Activated CD4-positive, alpha-beta T cell treated with anti-CD3 and anti-CD28 coated beads, Interleukin-2, amount 50 U/mL, for 16 hours (primary cell): ENCODE measurements around the gene TBC1D21.
A peak's percentile ranks its signal among the peaks of the same experiment; 100 is the strongest.

Experiments used
- DNase-seq: peaks from one replicate; pipeline ENCODE4 v3.0.0-alpha.2; 2020

Gene TBC1D21

DNA sequence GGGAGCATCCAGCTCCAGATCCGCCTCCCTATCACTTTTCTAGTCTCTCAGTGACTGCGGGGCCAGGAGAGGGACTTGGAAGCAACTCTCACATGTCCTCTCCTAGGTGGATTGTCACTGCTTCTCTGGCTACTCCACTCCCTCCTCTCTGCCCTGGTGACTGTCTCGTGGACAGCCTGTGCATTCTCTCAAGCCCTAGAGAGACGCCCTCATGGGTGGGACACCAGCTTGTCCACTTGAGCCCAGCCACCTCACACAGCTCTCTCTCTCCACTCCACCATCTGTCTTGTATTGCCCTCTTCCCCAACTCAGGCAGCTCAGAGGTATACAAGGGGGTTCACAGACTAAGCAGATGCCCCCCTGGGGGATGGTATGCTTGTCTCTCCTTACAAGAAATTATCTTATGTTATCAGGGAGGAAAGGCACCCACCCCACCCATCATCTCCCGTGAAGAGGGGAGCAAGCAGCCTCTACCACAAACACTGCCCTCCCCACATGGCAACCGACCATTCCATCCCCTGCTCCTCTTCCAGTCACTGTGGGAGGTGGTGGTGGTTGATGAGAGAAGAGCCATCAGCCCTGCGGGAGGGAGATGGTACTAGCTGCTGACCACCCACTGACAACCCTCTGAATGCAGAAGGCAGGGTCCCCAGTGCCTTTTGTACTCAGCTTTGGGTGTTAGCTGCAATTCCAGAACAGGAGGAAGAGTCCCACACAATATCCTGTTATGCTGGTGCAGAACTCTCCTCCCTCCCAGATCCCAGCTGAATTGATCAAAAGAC, 37.3 kb downstream of the TBC1D21 start:
- DNase-seq = no peak

DNA sequence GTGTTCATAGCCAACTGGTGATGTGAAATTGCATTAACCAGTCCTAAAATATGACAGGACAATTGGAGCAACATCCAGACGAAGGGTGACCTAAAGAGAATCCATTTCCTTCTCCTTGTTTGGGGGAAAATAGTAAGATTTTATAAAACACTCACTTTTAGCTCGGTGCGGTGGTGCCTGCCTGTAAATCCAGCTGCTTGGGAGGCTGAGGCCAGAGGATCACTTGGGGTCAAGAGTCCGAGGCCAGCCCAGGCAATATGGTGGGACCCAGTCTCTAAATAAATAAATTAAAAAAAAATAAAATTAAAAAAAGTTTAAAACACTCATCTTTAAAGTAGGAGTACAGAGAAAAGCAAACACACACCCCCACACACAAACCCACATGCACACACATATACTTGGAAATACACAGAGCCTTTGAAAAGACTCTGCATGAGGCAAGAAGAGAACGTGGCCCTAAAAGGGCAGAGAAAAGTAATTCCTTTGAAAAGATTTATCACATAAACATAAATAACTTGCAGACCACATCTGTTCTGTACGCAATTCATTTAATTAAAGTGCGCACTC, 38.7 kb downstream of the TBC1D21 start:
- no peak for DNase-seq

DNA sequence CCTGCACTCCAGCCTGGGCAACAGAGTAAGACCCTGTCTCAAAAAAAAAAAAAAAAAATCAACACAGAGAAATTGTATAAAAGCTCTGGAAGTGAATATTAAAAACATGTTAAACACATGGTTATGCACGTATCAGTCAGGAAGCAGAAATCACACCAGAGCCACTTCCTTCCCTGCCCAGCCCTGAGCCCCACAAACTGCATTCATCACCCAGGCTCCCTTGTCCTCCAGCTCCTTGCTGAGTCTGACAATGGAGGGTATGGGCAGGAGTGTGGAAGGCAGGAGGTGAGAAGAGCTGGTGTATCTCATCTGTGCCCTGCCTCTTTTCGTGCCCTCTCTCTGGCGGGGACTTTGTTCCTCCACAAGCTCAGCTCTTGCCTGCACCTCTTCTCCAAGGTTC, 40.8 kb downstream of the TBC1D21 start:
- DNase-seq = no peak

DNA sequence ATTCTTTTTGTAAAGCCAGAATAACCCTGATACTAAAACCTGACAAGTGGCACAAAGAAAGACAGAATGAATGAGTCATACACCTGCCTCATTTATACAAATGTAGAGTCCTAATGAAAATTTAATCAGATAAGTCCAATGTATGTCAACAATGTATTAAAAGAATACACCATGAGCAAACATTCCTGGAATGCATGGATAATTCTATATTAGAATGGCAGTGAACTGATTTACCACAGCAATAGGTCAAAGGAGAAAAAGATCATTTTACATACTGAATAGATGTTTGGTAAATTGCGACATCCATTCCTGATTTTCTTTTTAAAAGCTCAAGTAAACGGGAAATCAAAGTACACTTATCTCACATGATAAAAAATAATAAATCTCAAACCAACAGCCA, 41.7 kb downstream of the TBC1D21 start:
- no peak for DNase-seq

DNA sequence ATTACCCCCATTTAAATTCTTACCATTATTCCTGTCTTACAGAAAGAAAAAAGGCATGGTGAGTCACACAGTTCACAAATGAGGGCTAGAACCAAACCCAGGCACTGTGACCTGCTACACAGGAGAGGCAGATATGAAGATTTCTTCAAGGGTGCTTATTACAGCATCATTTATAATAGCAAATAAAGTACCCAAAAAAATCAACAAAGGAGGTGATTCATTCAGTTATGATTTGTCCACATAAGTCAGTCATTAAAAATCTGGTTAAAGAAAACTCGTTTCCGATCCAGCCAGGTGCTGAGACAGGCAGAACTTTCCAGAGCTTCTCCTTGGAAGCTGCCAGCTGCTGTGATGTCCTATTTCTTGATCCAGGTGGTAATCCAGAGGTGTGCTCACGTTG, 45.4 kb downstream of the TBC1D21 start:
- no peak for DNase-seq

DNA sequence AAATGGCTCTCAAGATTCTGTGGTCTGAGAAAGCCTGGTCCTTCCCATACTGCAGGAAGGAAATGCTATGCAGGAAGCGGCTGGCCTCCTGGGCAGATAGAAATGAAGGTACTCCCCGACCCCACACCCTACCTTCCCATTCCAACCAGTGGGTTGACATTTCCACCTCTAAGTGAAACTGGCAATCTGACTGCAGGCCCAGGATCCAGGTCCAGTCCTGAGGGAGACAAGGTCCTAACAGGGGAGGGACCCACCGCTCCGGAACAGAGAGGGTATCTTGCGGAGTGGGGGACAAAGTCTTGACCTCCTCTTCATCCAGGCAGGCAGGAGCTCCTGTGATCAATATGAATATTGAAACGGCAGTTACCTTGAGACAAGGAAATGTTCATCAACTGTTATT, 46.3 kb downstream of the TBC1D21 start:
- DNase-seq = no peak

DNA sequence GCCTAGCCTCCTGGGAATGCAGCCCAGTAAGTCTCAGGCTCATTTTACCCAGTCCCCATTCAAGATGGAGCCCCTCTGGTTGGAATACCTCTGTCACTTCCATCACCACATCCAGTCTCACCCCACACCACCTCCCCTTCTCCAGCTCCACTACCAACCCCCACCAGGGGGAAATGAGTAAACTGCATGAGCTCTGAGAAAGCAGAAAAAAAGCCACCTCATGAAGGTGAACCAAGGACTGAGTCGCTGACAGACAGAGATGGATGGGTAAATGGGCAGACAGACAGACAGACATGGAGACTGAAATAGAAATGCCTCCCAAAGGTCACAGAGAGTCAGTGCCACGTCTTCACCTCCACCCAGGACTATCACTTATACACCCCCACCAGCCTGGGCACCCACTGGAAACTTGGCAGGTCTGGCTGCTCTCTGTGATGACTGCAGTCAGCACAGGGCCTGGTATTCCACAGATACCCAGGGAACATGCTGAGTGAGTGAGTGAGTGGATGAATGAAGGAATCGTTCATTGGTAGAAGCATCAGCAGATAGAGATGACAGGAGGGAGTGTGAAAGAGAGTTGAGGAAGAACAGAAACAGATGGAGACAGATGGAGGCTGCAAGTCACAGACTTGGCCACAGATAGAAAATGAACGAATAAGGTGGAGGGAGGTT, 48.0 kb downstream of the TBC1D21 start:
- peak; percentile 39 for DNase-seq

DNA sequence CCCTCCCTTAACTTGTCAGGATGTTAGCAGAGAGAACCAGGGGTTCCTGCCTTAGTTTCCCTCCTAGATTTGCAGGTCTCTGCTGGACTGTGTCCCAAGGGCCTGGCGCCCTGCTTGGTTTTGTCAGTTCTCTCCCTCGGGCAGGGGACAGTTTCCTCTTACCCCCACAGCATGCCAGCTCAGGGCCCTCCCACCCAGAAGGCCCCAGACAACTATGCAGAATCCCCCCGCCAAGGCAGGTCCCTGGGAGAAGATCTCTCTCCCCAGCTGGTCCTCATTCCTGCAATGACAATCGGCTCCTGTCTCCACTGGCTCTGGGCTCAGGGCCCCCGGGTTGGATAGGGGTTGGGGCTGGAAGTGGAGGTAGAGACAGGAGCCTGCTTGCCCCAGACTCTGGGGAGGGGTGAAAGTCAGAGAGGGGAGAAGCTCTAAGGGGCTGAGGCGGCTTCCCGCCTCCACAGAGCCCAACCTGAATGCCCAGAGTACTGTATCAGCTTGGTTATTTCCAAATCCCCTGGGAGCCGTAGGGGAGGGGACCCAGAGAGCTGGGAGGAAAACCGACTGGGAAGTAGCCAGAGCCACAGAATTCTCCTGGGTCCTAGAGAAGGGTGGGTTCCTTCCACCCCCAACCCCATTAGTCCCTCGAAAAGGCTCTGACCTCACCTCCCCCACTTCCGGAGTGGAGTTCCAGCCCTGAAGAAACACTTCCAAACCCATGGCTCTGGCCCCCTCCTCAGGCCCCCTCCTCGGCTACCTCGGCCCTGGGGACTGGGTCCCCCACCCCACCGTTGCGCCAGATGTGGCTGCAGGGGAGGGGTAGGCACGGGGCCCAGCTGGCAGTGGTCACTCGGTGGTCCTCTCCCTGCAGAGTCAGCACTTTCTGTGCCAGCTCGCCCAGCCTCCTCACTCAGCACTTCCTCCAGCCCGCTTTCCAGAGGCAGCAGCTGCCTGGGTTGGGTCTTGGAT, 49.1 kb downstream of the TBC1D21 start:
- DNase-seq = no peak

DNA sequence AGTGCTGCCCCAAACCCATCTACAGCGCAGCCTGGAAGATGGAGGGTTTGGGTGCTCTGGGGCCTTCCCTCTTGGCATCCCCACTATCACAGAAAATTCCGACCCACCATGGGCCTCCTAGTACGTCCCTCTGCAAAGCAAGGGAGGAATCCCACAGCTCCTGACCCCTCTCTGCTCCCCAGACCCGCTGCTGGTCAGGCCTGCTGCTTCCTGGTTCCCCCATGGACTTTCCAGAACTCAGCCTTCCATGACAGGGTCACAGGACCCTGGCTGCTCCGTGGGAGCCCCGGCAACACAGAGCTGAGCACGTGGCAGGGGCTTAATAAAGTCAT, 49.8 kb downstream of the TBC1D21 start:
- no peak for DNase-seq

DNA sequence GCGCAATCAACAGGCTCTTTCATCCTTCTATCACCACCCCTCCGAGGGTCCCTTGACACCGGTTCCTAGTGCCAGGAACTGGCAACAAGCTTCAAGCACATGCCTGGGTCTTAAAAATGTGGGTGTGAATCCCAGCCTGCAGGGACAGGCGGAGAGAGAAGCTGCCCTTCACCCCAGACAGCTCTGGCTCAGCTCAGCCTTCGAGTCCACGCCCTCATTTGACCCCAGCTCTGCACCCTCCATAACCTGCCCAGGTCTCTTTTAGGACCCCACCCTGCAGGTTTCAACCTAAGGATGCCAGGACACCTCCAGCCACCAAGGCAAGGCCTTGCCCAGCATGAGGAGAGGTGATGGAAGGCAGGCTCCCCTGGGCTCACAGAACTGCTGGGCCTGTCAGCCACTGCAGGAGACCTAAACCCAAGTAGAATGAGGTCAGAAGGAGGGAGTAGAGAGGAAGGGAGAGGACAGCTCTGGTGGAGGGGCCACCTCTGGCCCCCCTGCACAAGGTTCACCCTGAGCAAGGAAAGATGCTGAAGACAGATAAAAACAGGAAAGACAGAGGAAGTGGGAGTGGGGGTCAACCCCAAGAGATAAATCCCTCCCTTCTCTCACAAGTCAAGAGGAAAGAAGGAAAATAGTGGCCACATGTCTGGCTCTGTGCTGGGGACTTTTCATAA, 50.3 kb downstream of the TBC1D21 start:
- DNase-seq = no peak

DNA sequence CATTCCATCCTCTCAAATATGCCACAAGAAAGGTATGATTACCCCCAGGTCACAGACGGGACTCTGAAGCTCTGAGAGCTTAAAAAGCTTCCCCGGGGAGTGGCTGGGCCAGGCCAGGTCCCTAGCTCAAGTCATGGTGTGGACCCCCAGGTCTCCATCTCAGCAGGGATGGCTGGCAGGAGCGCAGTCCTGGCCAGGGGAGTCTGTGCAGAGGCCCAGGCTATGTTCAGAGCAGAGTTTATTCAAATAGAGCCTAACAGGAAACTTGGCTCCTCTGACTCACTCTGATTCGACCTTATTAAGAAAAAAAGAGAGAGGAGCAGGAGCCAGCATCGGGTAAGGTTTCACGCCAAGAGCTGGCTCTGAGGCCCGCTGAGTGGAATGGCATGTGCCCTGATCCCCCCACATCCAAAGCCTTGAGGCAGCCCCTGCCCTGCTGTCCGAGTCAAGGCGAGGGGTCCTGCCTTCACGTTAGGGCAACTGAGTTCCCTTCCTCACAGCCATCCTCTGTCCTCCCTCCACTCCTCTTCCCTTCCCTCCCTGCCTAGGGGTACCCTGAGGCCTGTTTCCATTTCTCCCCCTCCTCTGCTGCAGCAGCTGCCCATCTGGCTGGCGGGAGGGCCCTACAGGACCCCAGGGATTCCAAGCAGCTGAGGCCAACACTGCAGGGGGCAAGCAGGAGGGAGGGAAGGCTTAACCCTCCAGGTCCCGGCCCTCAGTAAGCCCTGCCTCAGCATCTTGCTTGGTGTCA, 51.0 kb downstream of the TBC1D21 start:
- peak; percentile 61 for DNase-seq

DNA sequence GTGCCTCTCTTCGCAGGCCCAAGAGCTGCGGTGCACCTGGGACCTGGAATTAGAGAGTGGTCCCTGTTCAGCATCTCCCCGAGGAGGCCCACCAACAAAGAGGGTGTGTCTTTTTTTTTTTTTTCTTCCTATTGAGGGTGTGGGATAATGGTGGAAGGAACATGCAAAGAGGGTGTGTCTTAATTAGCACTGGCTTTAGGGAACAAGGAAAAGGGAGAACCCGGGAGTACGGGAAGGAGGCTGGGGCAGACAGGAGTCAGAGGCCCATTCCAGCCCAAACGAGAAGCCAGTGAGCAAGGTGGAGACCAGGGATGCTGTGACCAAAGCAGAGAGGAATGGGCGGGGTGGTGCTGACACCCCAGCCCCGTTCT, 52.5 kb downstream of the TBC1D21 start:
- DNase-seq = no peak

DNA sequence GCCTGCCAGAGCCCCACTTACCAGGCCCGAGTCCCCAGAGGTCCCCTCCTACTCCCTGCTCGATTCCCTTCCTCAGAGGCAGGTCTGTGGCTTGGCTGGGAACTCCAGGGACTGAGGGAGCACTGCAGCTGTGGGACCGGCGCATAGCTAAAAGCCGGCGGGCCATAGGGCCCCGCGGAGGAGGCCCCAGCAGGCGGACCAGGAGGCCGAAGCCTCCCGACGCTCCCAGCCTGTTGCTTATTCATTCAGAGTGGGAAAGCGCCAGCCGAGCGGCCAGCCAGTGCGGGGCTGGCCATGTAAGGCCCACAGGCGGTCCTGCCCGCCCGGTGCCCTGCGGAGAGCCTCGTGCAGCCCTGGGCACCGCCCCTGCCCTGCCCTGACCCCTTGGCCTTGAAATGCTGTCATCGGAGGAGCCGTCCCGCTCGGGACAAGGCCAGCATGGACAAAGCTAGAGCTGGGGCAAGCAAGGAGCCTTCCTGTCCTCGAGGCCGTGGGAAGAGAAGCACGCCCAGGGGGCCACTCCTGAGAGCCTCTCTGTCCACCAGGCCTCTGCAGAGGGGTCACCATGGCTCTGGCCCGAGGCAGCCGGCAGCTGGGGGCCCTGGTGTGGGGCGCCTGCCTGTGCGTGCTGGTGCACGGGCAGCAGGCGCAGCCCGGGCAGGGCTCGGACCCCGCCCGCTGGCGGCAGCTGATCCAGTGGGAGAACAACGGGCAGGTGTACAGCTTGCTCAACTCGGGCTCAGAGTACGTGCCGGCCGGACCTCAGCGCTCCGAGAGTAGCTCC, 53.0 kb downstream of the TBC1D21 start, which contains the start of gene LOXL1:
LOXL1 (plus strand) TSS at position 244 of the 784 bp plus-strand sequence; CDS start at position 566, 322 bp downstream.
- DNase-seq = no peak

DNA sequence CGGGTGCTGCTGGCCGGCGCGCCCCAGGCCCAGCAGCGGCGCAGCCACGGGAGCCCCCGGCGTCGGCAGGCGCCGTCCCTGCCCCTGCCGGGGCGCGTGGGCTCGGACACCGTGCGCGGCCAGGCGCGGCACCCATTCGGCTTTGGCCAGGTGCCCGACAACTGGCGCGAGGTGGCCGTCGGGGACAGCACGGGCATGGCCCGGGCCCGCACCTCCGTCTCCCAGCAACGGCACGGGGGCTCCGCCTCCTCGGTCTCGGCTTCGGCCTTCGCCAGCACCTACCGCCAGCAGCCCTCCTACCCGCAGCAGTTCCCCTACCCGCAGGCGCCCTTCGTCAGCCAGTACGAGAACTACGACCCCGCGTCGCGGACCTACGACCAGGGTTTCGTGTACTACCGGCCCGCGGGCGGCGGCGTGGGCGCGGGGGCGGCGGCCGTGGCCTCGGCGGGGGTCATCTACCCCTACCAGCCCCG, 53.7 kb downstream of the TBC1D21 start:
- peak; percentile 27 for DNase-seq

DNA sequence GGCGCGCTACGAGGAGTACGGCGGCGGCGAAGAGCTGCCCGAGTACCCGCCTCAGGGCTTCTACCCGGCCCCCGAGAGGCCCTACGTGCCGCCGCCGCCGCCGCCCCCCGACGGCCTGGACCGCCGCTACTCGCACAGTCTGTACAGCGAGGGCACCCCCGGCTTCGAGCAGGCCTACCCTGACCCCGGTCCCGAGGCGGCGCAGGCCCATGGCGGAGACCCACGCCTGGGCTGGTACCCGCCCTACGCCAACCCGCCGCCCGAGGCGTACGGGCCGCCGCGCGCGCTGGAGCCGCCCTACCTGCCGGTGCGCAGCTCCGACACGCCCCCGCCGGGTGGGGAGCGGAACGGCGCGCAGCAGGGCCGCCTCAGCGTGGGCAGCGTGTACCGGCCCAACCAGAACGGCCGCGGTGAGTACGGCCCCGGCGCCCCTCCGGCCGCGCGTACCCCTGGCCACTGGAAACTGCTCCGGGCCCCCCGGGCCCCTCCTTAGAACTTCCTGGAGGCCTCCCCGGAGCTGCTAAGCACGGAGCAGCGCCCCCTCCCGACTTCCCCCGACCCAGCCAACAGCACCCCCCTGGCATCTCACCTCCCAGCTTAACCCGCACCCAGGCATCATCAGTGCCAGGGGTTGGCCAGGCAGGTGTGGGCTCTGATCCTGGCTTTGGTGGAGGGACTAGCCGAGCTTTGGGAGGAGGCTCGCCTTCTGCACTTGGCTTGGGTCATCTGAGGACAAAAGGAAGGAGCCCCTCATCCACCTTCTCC, 54.3 kb downstream of the TBC1D21 start:
- peak; percentile 70 for DNase-seq

DNA sequence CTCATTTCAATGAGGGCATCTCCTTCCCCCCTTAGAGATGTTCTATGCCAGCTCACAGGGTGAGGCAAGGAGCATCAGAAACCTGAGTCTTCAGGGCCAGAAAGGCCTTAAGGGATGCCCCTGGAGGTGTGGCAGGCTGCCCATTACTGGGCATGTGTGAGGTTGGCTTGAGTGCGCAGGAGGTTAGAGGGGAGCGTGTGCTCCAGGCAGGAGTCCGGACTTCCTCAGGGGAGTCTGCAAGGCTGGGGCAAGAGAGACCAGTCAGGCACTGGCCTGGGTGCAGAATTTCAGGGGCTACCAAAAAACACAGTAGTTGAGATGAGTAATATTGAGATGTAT, 54.8 kb downstream of the TBC1D21 start:
- DNase-seq = no peak

DNA sequence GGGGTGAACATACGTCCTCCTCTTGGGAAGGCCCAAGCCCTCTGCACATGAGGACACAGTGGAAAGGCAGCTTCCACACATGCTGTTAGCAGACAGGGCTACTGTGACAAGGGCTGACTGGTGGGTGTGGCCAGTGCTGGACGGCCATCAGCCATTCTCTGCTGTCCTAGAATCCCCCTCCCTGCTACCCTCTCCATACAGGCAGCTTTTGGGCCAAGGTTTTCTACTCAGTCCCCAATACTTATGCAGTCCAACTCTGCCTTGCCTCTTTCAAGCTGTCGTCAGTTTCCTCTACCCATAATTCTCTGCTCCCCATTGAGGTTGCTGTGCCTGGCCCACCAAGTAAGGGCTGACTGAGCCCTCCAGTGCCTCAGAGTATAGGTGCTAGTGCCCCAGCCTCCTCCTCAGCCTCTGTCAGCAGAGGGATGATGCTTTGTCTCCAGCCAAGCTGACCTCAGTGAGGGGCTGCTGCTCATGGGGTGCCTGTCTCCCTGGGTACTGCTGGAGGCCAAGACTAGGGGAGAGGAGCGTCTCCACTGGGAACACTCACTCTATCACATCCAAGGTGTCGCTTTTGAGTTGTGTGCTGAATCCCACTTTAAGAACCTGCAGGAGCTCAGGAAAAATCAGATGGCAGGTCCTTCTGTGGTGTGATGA, 55.7 kb downstream of the TBC1D21 start:
- no peak for DNase-seq

DNA sequence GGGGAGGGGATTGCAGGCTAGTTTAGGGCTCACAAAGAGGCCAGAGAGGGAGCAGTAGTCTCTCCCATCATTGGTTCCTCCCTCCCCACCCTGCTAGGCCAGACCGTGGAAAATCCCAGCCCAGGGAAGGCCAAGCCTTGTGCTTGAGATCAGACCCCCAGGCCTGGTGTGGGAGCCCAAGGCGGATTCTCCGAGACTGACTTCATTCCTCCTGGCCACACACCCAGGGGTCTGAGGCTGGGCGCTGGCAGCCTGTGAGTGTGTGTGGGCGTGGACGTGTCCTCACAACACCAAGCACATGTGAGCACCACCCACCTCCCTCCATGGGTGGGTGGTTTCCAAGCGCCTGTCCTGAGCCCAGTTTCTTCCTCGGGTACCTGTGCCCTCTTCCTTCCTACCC, 57.0 kb downstream of the TBC1D21 start:
- no peak for DNase-seq

DNA sequence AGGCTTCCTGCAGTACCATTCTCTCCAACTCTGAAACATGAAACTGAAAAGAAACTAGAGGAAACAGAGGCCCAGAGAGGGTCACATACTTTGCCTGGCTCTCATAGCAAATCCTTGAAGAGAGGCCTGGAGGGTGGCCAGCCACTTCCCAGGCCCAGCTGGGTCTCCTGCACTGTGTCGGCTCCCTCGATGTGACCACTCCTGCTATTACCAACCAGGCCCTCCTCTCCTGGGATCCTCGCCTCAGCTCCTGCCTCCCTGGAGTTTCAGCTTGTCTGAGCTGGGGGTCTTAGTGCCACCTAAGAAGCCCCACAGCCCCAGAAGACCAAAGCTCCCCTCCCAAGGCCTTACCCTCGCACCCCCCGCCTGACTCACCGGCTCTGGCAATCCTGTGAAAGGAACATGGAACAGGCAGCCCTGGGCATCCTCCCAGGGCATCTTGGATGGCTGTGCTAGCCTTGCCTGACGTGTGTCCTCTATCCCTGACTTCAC, 57.5 kb downstream of the TBC1D21 start:
- DNase-seq = no peak
